Brain microvascular endothelial cell (primary cell): ENCODE measurements around the gene OR6K2.

Experiments
- DNase-seq: peaks from one replicate; pipeline ENCODE4 v3.0.0-alpha.2; 2020
- H3K27ac ChIP-seq: fragments of 250-450 bp; sonication (Bioruptor Pico); 2 replicates; pipeline ENCODE4 v1.5.1; 2020; ENCODE audit warnings: mild to moderate bottlenecking, moderate library complexity
- H3K27me3 ChIP-seq: fragments of 250-450 bp; sonication (Bioruptor Pico); replicated peaks from 2 replicates; pipeline ENCODE4 v1.5.1; 2020; ENCODE audit warnings: mild to moderate bottlenecking
- H3K36me3 ChIP-seq: fragments of 250-450 bp; sonication (Bioruptor Pico); replicated peaks from 2 replicates; pipeline ENCODE4 v1.5.1; 2020; ENCODE audit warnings: mild to moderate bottlenecking
- H3K4me3 ChIP-seq: 2 replicates; pipeline ENCODE4 v1.5.1; 2011; ENCODE audit warnings: low read depth, mild to moderate bottlenecking, control low read depth, low read length, moderate library complexity
- in situ Hi-C: cut with HindIII; loops from 2 replicates; pipeline ENCODE4 v1.10.0; 2017; ENCODE audit warnings: low sequenced_read_pairs, low pct_ligation_motif_present
- TF ChIP-seq, protein P1 (sequence below): IDR thresholded peaks from 2 replicates; pipeline ENCODE4 v1.5.1; 2011; ENCODE audit warnings: low read depth, mild to moderate bottlenecking, moderate library complexity, low read length, control low read depth, inconsistent platforms; ENCODE audit errors: missing control alignments

Gene OR6K2

DNA sequence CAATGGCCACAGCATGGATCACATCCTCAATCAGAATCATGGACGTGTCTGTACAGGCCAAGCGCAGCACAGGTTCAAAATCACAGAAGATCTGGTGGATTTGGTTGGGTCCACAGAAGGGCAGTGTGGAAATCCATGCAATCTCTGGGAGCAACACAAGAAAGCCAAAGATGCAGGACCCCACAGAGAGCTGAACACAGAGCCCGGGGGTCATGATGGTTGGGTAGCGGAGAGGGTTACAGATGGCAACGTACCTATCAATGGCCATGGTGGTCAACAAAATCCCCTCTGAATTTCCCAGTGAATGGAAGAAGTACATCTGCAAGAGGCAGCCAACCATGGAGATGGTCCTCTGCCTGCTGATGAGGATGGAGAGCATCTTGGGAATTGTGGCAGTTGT lies 24.0 kb upstream of the OR6K2 start:
- no peaks in the 10 kb centered on the region for H3K36me3 ChIP-seq
- in situ Hi-C loops: no loop called here
- no peak overlapping the region for H3K4me3 ChIP-seq
- DNase-seq: no peak
- H3K27me3 ChIP-seq: no peaks in the 10 kb centered on the region
- no peak overlapping the region for H3K27ac ChIP-seq
- TF ChIP-seq, protein P1, sequence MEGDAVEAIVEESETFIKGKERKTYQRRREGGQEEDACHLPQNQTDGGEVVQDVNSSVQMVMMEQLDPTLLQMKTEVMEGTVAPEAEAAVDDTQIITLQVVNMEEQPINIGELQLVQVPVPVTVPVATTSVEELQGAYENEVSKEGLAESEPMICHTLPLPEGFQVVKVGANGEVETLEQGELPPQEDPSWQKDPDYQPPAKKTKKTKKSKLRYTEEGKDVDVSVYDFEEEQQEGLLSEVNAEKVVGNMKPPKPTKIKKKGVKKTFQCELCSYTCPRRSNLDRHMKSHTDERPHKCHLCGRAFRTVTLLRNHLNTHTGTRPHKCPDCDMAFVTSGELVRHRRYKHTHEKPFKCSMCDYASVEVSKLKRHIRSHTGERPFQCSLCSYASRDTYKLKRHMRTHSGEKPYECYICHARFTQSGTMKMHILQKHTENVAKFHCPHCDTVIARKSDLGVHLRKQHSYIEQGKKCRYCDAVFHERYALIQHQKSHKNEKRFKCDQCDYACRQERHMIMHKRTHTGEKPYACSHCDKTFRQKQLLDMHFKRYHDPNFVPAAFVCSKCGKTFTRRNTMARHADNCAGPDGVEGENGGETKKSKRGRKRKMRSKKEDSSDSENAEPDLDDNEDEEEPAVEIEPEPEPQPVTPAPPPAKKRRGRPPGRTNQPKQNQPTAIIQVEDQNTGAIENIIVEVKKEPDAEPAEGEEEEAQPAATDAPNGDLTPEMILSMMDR: no peak

DNA sequence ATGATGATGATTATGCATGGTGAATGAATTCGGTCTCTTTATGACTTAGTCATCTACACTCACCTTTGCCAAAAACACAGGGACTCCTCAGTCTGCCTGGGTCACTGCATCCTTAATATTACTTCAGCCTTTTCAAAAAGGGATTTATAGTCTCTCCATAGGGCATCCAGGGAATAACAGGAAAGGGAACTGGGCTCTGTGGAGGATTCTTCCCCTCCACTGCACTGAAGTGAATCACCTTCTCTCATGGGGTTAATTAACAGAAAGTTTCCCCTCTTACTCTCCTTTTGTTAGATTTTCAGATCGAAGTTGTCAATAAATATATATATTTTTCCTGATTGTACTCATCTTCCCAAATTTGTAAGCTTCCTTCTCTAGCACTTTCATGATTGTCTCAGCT lies 20.2 kb upstream of the OR6K2 start, which contains the start of gene OR6K3:
OR6K3 (minus strand) TSS at position 101 of the 400 bp plus-strand sequence. CDS start 2,605 bp downstream, outside the sequence.
- Histone ChIP-seq H3K27ac (no peak within 1 kb of the TSS), H3K4me3 (no peak within 1 kb of the TSS), H3K27me3 (no peaks in the 10 kb centered on the region), H3K36me3 (no peaks in the 10 kb centered on the region)
- in situ Hi-C loops: no loop called here
- DNase-seq: no peak
- TF ChIP-seq, protein P1: no peak

DNA sequence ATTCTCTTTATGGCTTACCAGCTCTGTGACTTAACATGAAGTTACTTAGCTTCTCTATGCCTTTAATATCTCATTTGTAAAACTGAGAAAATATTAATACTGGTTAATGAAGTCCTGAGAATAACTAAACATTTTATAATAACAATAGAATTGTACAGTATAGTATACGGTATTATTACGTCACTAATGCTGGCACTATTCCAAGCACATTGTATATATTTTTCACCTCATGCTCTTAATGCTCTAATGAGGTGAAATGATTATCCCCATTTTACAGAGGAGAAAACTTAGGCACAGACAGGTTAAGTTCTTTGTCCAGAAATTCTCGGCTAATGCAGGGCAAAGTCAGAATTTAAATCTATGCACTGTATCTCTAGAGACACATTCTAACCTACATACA lies 19.2 kb upstream of the OR6K2 start:
- no peak for DNase-seq
- H3K36me3 ChIP-seq: no peaks in the 10 kb centered on the region
- no peaks in the 10 kb centered on the region for H3K27me3 ChIP-seq
- no peak overlapping the region for H3K27ac ChIP-seq
- TF ChIP-seq, protein P1: no peak
- no peak overlapping the region for H3K4me3 ChIP-seq
- in situ Hi-C loops: no loop called here

DNA sequence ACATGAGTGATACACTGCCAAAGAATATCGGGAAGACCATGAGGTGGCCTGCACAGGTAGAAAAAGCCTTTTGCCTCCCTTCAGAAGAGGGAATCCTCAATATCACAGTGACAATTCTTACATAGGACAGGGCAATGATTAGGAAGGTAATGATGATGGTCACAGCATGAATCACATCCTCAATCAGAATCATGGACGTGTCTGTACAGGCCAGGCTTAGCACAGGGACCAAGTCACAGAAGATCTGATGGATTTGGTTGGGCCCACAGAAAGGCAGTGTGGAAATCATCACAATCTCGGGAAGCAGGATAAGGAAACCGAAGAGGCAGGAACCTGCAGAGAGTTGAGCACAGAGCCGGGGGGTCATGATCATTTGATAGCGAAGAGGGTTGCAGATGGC lies 16.9 kb upstream of the OR6K2 start:
- DNase-seq: no peak
- no peaks in the 10 kb centered on the region for H3K27me3 ChIP-seq
- in situ Hi-C loops: no loop called here
- no peaks in the 10 kb centered on the region for H3K36me3 ChIP-seq
- TF ChIP-seq, protein P1: no peak
- no peak overlapping the region for H3K27ac ChIP-seq
- no peak overlapping the region for H3K4me3 ChIP-seq

DNA sequence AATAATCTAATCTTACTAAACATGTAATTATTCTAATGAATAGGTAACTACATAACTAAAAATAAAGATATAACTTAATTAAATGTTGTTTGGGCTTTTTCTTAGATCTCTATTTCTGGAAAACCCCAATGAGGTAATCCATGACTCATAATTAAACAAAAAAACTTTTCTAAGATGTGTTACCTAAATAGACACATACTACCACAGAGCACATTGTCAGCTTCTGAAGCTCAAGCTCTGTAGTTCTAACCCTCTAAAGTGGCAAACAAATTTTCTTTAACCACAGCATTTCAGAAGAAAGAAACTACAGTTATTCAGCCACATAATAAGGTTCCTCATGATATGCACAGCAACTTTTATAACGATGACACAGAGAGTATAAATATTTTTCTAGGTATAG lies 15.9 kb upstream of the OR6K2 start:
- Histone ChIP-seq H3K4me3 (no peak overlapping the region), H3K27me3 (no peaks in the 10 kb centered on the region), H3K27ac (no peak overlapping the region), H3K36me3 (no peaks in the 10 kb centered on the region)
- TF ChIP-seq, protein P1: no peak
- no peak for DNase-seq
- in situ Hi-C loops: no loop called here

DNA sequence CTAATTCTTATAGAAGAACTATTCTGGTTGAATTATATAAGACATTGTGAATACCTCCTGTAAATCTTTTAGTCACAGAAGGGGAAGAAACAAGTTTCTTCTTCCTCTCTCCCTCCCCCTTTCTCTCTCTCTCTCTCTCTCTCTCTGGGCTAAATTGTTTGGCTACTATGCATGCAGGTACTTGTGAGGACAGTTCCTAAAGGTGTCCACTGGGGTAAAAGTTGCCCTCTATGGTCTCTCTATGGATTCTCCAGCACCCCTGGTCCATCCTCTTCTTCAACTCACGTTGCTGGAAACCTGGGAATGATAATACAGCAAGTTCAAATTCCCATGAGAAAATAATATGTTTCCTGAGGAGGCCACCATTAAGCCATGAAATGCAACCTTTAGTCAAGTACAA lies 14.3 kb upstream of the OR6K2 start:
- Histone ChIP-seq H3K27me3 (no peaks in the 10 kb centered on the region), H3K27ac (no peak overlapping the region), H3K4me3 (no peak overlapping the region), H3K36me3 (no peaks in the 10 kb centered on the region)
- in situ Hi-C loops: no loop called here
- TF ChIP-seq, protein P1: no peak
- DNase-seq: no peak
